ENCODE data around the gene FRYL.

The FRYL gene

GRCh38 chr4:48498895-48499294, 281.2 kb downstream of the FRYL start:
- TF ChIP-seq CTCF (IDR thresholded peaks at IDR 0.05; ENCODE audit: insufficient read depth, missing control alignments) = no peak
- no peak for FAIRE-seq
- no peak for DNase-seq (ENCODE audit: insufficient read length, low spot score)

- TF ChIP-seq CTCF (IDR thresholded peaks at IDR 0.05; ENCODE audit: insufficient read depth, missing control alignments) = no peak
- DNase-seq (ENCODE audit: insufficient read length, low spot score) (no peak), FAIRE-seq (no peak)
These were observed 284.1 kb downstream of the FRYL start for GRCh38 chr4:48495941-48496340.

DNA sequence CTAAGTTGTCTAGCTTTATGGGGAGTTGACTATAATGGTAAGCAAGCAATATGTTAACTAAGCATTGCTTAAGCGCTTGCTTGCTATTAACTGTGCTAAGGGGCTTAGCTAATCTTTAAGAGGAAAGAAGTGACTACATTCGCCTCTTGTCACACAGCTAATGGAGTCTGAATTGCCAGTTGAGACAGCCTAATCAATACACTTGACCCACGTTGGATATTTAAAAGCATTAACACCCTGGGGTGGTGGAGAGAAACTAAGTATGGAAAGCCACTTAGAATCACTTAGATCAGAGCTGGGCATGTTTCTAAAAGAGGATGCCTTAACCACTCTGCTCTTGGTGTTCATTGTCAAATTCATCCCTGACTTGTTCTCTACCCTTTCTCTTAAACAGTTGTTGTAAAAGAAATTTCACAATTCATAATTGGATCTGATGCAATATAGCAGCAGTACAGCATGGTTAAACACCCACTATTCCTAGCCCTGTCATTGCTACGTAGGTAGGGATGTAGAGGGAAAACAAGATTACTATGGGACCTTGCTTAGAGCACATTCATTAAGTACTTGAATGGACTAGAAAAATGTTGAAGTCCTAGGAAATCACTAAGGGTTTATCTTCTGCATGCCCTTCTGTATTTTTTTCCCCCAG, 286.5 kb downstream of the FRYL start:
- TF ChIP-seq CTCF (IDR thresholded peaks at IDR 0.05; ENCODE audit: insufficient read depth, missing control alignments) = no peak

GRCh38 chr4:48491514-48492176, 288.4 kb downstream of the FRYL start:
- DNase-seq (ENCODE audit: insufficient read length, low spot score) = no peak
- no peak for FAIRE-seq
- TF ChIP-seq CTCF (IDR thresholded peaks at IDR 0.05; ENCODE audit: insufficient read depth, missing control alignments) = no peak

More for the DNA sequence above, 286.5 kb downstream of the FRYL start:
- DNase-seq (ENCODE audit: insufficient read length, low spot score) = no peak
- FAIRE-seq = no peak

DNA sequence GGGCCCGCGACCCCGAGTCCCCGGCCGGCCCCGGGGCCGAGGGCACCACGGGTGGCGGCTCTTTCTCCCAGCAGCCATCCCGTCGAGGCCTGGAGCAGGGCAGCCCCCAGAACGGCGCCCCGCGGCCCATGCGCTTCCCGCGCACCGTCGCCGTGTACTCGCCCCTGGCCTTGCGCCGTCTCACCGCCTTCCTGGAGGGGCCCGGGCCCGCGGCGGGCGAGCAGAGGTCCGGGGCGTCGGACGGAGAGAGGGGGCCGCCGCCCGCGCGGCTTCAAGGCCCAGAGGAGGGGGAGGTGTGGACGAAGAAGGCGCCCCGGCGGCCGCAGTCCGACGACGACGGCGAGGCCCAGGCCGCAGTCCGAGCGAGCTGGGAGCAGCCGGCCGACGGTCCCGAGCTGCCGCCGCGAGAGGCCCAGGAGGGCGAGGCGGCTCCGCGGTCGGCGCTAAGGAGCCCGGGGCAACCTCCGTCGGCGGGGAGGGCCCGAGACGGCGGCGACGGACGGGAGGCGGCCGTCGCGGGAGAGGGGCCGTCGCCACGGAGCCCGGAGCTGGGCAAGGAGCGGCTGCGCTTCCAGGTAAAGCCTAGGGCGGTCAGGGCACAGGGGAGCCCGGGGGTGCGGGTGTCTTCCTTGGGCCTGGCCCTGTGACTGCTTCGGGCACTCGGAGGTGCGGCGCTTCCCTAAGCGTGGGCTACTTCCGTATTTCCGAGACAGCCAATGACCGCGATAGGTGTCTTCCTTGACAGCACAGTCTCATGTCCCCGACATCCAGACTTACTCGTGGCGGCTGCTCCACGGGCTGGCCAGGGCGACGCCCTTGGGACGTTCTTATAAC, 289.2 kb downstream of the FRYL start:
- TF ChIP-seq CTCF (IDR thresholded peaks at IDR 0.05; ENCODE audit: insufficient read depth, missing control alignments) = no peak
- FAIRE-seq (no peak), DNase-seq (ENCODE audit: insufficient read length, low spot score) (no peak)

DNA sequence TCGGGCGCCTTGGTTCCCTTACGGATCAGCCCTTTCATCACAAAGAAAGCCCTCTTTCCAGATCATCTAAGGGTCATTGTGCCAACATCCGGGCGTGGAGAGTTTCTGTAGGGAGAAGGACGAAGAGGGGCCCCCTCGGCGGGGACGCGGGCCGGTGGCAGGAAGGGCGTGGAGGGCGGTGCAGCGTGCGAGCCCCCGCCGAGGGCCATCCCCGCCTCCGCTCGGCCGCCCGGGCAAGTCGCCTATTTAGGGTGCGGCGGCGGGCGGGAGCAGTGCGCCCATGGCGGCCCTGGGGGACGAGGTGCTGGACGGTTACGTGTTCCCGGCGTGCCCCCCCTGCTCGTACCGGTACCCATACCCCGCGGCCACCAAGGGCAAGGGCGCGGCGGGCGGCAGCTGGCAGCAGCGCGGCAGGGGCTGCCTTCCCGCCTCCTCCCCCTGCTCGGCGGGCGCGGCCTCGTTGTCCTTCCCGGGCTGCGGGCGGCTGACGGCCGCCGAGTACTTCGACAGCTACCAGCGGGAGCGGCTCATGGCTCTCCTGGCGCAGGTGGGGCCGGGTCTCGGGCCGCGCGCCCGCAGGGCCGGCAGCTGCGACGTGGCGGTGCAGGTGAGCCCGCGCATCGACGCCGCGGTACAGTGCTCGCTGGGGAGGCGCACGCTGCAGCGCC, 289.9 kb downstream of the FRYL start, which contains the start of gene ZAR1:
Gene ZAR1 (plus strand): TSS at position 241 of the 668 bp plus-strand sequence. CDS start 40 bp downstream, at position 281.
- no peak for DNase-seq (ENCODE audit: insufficient read length, low spot score)
- no peak for FAIRE-seq
- no peak for TF ChIP-seq CTCF (IDR thresholded peaks at IDR 0.05; ENCODE audit: insufficient read depth, missing control alignments)
